Parathyroid adenoma (tissue), 2 donors: Measurements from ENCODE around the gene PLA2G4B.

Experiments
- H2AFZ ChIP-seq: fragments of 300-600 bp; sonication (generic); one replicate; pipeline ENCODE4 v1.7.0; 2017; ENCODE audit warnings: antibody characterized with exemption, mild to moderate bottlenecking
- H3K27ac ChIP-seq: fragments of 300-600 bp; sonication (generic); one replicate; pipeline ENCODE4 v1.7.0; 2017
- H3K27me3 ChIP-seq: fragments of 300-600 bp; sonication (generic); one replicate; pipeline ENCODE4 v1.7.0; 2017; ENCODE audit warnings: low read length; ENCODE audit not compliant: control insufficient read depth, insufficient read depth
- H3K36me3 ChIP-seq: fragments of 300-600 bp; sonication (generic); one replicate; pipeline ENCODE4 v1.7.0; 2017; ENCODE audit warnings: low read length; ENCODE audit not compliant: control insufficient read depth, insufficient read depth
- H3K4me1 ChIP-seq: fragments of 300-600 bp; sonication (generic); one replicate; pipeline ENCODE4 v1.7.0; 2017; ENCODE audit warnings: control low read depth
- H3K4me2 ChIP-seq: fragments of 300-600 bp; sonication (generic); one replicate; pipeline ENCODE4 v1.7.0; 2017; ENCODE audit warnings: low read length
- H3K4me3 ChIP-seq: fragments of 300-600 bp; sonication (generic); one replicate; pipeline ENCODE4 v1.7.0; 2017; ENCODE audit warnings: low read depth, low read length
- H3K79me2 ChIP-seq: fragments of 300-600 bp; sonication (generic); one replicate; pipeline ENCODE4 v1.7.0; 2017; ENCODE audit warnings: control low read depth
- H3K9ac ChIP-seq: fragments of 300-600 bp; sonication (generic); one replicate; pipeline ENCODE4 v1.7.0; 2017; ENCODE audit warnings: mild to moderate bottlenecking
- H3K9me3 ChIP-seq: fragments of 300-600 bp; sonication (generic); one replicate; pipeline ENCODE4 v1.7.0; 2017; ENCODE audit warnings: low read length; ENCODE audit not compliant: control insufficient read depth
- TF ChIP-seq, protein P1 (sequence below): fragments of 300-600 bp; sonication (generic); IDR thresholded peaks from one replicate; pipeline ENCODE4 v1.7.0; 2017; ENCODE audit warnings: antibody characterized with exemption, mild to moderate bottlenecking
- donor health status: primary hyperparathyroidism.

PLA2G4B gene

GRCh38 chr15:41878355-41878699 lies 39.7 kb downstream of the PLA2G4B start:
- no peak overlapping the region for H3K9ac ChIP-seq
- H3K36me3 ChIP-seq, result no peaks in the 10 kb centered on the region
- H3K4me2 ChIP-seq, result no peak overlapping the region
- no peaks in the 10 kb centered on the region for H3K27me3 ChIP-seq
- H3K27ac ChIP-seq, result no peak overlapping the region
- no peak overlapping the region for H3K4me3 ChIP-seq
- H3K4me1 ChIP-seq, result no peaks in the 10 kb centered on the region
- no peaks in the 10 kb centered on the region for H3K9me3 ChIP-seq
- H3K79me2 ChIP-seq, result no peaks in the 10 kb centered on the region
- TF ChIP-seq, protein P1, sequence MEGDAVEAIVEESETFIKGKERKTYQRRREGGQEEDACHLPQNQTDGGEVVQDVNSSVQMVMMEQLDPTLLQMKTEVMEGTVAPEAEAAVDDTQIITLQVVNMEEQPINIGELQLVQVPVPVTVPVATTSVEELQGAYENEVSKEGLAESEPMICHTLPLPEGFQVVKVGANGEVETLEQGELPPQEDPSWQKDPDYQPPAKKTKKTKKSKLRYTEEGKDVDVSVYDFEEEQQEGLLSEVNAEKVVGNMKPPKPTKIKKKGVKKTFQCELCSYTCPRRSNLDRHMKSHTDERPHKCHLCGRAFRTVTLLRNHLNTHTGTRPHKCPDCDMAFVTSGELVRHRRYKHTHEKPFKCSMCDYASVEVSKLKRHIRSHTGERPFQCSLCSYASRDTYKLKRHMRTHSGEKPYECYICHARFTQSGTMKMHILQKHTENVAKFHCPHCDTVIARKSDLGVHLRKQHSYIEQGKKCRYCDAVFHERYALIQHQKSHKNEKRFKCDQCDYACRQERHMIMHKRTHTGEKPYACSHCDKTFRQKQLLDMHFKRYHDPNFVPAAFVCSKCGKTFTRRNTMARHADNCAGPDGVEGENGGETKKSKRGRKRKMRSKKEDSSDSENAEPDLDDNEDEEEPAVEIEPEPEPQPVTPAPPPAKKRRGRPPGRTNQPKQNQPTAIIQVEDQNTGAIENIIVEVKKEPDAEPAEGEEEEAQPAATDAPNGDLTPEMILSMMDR, result no peak
- H2AFZ ChIP-seq, result no peak overlapping the region

DNA sequence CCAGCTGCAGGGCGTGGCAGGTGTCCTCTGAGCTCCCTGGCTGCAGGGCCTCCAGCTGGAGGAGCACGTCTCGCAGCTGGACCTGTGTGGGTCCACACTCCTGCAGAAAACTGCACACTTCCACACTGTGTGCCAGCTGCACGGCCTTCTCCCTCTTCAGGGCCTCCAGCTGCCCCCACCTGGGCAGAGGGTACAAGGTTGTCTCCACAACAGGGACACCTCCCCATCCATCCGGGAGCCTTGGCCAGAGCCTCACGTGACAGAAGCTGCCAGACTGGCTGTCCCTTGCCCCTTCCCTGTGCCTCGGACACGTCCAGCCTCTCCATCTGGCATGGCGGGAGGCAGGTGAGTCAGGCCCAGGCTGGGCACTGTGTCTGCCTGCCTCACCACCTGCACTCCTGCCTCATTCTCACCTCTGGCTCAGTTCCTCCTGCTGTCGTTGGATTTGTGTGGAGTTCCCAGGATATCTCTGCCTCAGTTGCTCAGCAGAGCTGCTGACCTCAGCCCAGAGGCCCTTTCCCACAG lies 40.7 kb downstream of the PLA2G4B start:
- Histone ChIP-seq H3K9me3 (no peaks in the 10 kb centered on the region), H3K27me3 (no peaks in the 10 kb centered on the region), H3K27ac (no peak overlapping the region), H3K4me1 (no peaks in the 10 kb centered on the region), H3K36me3 (no peaks in the 10 kb centered on the region), H3K79me2 (no peaks in the 10 kb centered on the region), H3K9ac (no peak overlapping the region), H3K4me3 (no peak overlapping the region), H3K4me2 (no peak overlapping the region), H2AFZ (no peak overlapping the region)
- TF ChIP-seq, protein P1, result no peak

DNA sequence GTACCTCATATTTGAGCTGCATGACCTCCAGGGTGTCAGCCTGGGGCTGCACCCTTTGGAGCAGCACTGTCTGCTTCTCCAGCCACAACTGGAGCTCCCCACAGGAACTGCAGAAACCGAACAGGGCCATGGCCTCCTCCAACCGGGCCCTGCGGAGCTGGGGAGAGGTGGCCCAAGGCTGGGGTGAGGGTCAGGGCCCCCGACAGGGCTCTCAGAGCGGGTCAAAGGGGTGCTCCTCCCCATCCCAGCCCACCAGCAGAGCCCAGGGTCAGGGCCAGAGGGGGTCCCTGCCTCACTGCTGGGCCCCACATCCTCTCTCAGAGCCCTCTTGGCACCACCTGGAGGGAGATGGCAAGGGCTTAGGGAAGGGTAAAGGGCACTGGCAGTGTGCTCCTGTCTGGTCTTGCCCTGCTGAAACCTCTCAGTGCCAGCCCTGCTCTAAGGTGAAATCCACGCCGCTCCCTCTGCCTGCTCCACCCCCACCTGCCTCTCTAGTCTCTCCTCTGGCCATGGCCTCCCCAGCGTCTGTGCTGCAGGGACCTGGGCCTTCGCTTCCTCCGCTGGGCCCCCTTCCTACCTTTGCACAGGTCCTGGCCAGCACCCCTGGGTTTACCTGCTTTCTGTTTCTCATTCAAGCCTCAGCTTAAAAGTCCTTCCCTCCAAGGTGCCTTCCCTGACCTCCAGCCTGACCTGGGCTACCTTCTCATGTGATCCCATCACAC lies 41.7 kb downstream of the PLA2G4B start:
- TF ChIP-seq, protein P1, result no peak
- Histone ChIP-seq H3K9me3 (no peaks in the 10 kb centered on the region), H3K79me2 (no peaks in the 10 kb centered on the region), H3K27me3 (no peaks in the 10 kb centered on the region), H2AFZ (no peak overlapping the region), H3K4me2 (no peak overlapping the region), H3K27ac (no peak overlapping the region), H3K4me3 (no peak overlapping the region), H3K9ac (no peak overlapping the region), H3K4me1 (no peaks in the 10 kb centered on the region), H3K36me3 (no peaks in the 10 kb centered on the region)

DNA sequence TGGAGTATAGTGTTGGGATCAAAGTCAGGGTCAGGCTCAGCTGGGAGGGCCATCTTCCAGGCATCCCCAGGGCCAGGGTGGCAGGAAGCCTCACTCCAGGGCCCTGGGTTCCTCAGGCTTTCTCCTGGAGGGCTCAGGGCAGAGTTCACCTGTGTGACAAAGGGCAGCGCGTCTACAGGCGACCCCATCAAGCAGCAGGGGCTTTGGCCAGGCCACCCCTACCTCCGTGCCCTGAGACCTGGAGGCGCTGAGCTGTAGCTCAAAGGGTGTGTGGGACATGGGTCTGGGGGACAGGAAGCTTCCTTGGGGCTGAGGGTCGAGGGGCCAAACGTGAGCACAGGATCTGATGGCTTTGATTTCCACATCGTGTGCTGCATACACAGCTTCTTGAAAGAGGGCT lies 42.4 kb downstream of the PLA2G4B start:
- Histone ChIP-seq H3K4me2 (no peak overlapping the region), H3K79me2 (no peaks in the 10 kb centered on the region), H2AFZ (no peak overlapping the region), H3K9me3 (no peaks in the 10 kb centered on the region), H3K9ac (no peak overlapping the region), H3K4me3 (no peak overlapping the region), H3K36me3 (no peaks in the 10 kb centered on the region), H3K27ac (no peak overlapping the region), H3K27me3 (no peaks in the 10 kb centered on the region), H3K4me1 (no peaks in the 10 kb centered on the region)
- TF ChIP-seq, protein P1, result no peak

DNA sequence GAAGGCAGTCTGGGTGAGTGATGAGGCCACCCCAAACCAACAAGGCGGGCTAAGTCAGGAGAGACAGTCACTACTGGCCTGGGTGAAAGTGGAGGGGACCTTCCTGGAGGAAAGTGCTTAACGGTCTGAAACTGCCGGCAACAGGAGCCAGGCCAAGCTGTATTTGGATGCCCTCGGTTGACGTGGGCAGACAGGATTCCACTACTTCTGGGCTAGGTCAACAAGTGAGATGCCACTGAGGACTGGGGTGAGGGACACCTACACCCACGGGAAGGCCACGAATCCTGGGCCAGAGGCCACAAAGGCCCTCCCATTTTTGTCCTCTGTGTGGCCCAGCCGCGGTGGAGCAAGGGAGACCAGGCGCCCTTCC lies 42.9 kb downstream of the PLA2G4B start:
- H2AFZ ChIP-seq, result no peak overlapping the region
- no peaks in the 10 kb centered on the region for H3K27me3 ChIP-seq
- no peak overlapping the region for H3K4me3 ChIP-seq
- no peaks in the 10 kb centered on the region for H3K9me3 ChIP-seq
- H3K4me1 ChIP-seq, result no peaks in the 10 kb centered on the region
- no peaks in the 10 kb centered on the region for H3K36me3 ChIP-seq
- H3K79me2 ChIP-seq, result no peaks in the 10 kb centered on the region
- H3K27ac ChIP-seq, result no peak overlapping the region
- TF ChIP-seq, protein P1, result no peak
- H3K9ac ChIP-seq, result no peak overlapping the region
- no peak overlapping the region for H3K4me2 ChIP-seq
